ENCODE data around the gene DRC7.

The DRC7 gene

DNA sequence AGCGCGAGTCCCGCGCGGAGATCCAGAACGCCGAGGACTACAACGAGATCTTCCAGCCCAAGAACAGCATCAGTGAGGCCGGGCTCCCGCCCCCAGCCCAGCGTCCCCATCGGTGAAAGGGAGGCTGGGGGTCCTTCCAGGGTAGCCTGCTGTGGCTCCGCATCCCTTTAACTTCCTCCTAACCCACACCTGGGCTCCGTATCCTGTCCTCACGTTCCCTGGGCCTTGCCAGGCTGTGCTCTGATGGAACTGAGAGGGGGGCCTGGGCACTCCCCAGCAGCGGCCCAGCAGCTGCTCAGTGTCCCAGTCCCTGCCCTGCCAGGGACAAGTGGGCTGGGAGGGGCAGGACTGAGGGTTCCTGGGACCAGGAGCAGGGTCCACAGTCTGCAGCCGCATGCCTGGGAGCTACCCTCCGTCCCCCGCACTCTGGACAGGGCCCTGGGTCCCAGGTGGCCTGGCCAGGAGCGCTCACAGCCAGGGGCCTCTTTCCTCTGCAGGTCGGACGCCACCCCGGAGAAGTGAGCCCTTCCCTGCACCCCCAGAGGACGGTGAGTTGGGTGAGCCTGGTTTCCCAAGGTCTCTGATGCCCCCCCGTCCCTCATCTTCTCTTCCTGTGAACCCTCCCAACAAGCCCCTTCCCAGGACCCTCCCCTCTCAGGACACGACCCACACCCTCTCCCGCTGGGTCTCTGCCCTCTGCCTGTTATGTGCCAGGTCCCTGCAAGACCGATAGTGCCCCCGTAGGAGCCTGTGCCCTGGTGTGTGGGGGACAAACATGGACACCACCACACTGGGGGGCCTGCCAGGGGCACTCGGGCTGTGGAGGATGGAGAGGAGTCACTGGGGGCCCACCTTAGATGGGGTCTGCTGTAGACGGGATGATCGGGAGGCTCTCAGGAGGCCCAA is 59.1 kb downstream of the DRC7 start:
- DNase-seq = no peak

DNA sequence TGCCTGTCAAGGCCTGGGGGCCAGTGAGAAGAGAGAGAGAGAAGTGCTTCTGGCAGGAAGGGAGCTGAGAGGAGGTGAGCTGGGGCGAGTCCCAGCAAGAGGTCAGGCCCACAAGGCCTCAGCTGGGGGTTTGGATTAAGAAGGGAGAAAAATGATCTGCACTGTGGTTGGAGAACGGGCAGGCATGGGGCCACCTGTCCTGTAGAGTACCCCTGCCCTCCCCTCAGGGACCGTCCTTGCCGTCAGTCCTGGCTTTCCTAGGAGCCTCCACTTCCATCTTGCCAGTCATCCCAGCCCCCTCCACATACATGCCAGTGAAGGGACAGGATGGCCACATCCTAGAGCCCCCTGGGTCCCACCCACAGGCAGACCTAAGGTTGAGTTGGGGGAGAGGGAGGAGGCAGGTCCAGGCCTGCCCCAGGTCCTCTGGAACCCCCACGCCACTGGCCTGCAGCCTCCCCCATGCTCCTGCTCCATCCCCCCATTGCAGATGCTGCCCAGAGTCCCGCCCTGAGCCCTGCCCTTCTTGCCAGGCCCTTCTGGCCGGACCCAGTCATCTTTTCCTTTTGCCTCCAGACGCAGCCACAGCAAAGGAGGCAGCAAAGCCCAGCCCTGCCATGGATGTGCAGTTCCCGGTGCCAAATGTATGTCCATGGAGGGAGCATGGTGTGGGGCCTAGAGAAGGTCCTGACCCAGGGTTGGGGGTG is 59.9 kb downstream of the DRC7 start:
- DNase-seq = no peak

- no peak for DNase-seq
These were observed 60.6 kb downstream of the DRC7 start for GRCh38 chr16:57755061-57755684.

GRCh38 chr16:57755726-57756423 is 61.3 kb downstream of the DRC7 start:
- no peak for DNase-seq

GRCh38 chr16:57756424-57757325 is 62.1 kb downstream of the DRC7 start:
- DNase-seq = no peak

DNA sequence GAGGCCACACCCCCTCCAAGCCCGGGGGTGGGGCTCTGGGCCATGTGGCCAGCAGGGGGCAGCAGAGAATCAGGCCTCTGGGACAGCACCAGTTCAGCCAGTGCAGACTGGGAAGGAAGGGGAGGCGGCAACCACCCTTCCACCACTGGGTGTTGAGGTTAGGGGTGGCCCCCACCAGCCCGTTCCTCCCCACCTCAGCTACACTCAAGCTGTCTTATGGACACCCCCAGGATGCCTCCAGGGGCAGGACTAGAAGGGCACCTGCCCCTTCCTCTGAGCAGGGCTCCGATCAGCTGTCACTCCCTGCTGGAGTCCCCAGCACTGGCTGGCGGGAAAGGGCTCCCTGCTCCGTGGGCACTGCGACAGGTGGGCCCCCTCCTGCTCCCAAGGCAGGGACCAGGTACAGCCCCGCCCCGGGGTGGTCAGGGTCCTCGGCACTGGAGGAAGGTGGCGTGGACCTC is 62.8 kb downstream of the DRC7 start:
- peak; percentile 83 to 87 for DNase-seq

DNA sequence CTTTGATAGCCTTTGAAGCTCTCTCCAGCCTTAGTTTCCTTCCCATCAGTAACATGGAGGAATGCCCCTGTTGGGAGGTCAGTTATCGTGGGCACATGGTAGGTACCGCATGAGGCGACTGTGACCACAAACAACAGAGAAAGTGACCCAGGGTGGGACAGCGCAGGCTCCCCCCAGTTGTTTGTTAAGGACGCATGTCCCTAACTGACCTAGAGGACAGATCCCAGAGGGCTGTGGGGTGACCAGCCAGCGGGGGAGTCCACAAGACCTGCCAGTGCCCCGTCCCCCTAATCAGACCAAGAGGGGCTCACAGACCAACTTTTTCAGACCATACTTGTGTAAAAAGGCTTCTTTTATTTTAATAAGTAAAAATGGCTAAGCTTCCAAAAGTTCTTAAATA is 63.3 kb downstream of the DRC7 start:
- no peak for DNase-seq

GRCh38 chr16:57758331-57759117 is 63.9 kb downstream of the DRC7 start:
- DNase-seq = no peak

- DNase-seq = no peak
These were observed 64.5 kb downstream of the DRC7 start for GRCh38 chr16:57759131-57759530.

GRCh38 chr16:57759541-57760356 is 65.1 kb downstream of the DRC7 start:
- no peak for DNase-seq

- no peak for DNase-seq
These were observed 66.0 kb downstream of the DRC7 start for GRCh38 chr16:57760357-57761160.

- DNase-seq = no peak
These were observed 66.7 kb downstream of the DRC7 start for GRCh38 chr16:57761301-57761700.

DNA sequence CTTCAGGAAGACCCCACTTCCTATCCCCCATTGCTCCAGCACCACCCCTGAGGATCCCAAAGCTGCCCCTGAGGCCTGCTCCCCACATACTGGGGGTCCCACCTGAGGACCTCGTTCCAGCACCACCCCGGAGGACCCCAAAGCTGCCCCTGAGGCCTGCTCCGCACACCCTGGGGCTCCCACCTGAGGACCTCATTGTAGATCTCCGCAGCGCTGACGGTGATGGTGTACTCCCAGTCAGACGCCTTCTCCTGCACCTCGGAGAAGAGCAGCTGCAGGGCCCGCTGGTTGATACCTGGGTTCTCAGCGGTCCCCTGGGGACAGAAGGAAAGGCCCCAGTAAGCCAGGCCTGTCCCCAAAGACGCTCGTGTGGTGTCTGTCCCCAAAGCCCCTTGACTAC is 67.4 kb downstream of the DRC7 start:
- DNase-seq = no peak

GRCh38 chr16:57762365-57763040 is 67.9 kb downstream of the DRC7 start:
- no peak for DNase-seq

DNA sequence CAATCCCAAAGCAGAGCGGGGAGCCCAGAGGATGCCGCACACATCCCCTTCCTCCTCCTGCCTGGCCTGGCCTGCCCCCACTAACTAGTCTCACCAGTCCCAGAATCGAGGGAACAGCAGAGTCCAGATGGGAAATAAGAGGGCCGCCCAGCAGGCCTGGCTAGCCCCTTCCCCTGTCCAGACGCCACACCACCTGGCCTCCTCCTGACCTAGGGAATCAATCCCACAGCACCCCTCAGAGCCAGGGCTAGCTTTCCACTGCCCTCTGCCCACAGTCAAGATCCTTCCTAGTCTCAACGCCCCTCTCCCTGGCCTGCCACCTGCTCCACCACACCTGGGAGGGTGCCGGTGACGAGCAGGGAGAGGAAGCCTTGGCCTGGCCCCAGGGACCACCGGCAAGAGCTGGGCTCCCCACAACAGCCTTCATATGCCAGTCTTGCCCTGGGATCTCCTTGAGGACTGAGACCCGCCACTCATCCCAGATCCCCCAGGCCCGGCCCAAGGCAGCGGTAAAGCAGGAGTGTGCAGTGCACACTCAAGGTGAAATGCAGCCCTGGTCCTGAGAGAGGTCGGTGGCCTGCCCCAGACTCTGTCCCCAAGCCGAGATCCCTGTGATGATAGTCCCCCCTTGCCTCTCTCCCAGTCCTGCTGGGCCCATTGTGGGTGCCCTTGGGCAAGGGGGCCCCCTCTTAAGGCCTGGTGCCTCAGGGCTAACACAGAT is 68.8 kb downstream of the DRC7 start:
- DNase-seq = no peak

DNA sequence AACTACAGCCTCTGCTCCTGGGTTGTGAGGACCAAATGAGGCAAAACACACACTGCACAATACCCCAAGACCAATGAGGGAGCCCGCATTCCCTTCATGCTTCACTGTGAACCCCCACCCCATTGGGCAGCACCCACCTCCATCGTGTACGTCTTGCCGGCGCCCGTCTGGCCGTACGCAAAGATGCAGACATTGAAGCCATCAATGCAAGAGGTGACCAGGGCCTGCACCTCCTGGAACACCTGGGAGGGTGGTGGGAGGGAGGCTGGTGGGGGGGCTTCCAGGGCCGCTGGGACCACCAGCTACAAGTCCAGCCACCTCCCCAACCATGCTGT is 69.4 kb downstream of the DRC7 start:
- no peak for DNase-seq

- no peak for DNase-seq
These were observed 69.9 kb downstream of the DRC7 start for GRCh38 chr16:57764341-57765159.
